ENCODE measurements around the gene EXOC2. TPM values are rescaled to one million over a fixed set of nuclear protein-coding genes. Genes with fewer than 3 reads are reported as not detected.

Gene EXOC2
- polyA plus RNA-seq, 1 donor (not counting 4 experiments of a cell fraction or from before 2014, with no cell fraction given): 28.4 TPM

DNA sequence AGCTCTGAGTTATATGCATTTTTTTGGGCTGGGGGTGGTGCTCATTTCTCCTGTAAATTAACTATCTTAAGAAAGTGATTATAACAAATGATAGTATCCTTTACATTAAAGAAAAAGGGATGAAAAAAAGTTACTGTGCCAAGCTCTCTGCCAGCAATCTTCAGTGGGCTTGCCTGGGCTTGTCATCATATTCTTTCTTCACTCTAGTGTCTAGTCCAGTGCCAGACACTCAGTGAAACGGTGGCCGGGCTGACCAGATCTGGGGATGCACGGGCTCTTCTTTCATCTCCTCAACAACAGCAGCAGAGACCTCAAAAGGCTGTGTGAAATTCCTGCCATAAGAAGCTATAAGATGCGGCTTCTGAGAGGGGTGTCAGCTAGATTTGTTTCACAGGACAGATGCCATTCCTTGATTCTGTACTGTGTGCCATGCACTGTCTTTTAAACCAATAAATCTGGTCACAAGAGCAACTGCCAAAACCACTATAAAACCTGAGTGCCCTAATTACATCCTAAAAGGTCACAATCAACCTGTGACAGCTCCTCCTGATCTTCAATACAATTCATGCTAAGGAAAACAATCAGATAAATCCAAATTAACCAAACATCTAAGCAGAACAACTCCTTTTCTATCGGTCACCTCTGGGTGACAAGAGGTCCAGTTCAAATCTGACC lies 12.1 kb downstream of the EXOC2 start:
- peak; percentile 34 for FAIRE-seq
- Histone ChIP-seq H3K79me2 (ENCODE audit: control insufficient read depth, insufficient read depth, low read length) (peaks cover 79% of the 10 kb centered on the region), H4K20me1 (ENCODE audit: control insufficient read depth, extremely low read depth, insufficient read depth, low read length) (peaks cover 4% of the 10 kb centered on the region), H3K4me3 (ENCODE audit: control insufficient read depth in 2 of 3, extremely low read depth in 1 of 3, insufficient read depth in 2 of 3, low read depth in 1 of 3, low read length in 3 of 3) (peak overlapping the region in 1 of 3 experiments; percentile 12), H3K27me3 (ENCODE audit: control insufficient read depth, extremely low read depth, insufficient read depth, low read length) (no peaks in the 10 kb centered on the region), H3K9me1 (ENCODE audit: control insufficient read depth, extremely low read depth, insufficient read depth, low read length) (peaks cover 3% of the 10 kb centered on the region), H2AFZ (ENCODE audit: control insufficient read depth, low read length) (no peak overlapping the region), H3K9me3 (ENCODE audit: control insufficient read depth, low read depth, low read length) (no peaks in the 10 kb centered on the region), H3K27ac (ENCODE audit: control insufficient read depth, insufficient read depth, low read length) (peak overlapping the region; percentile 37), H3K9ac (ENCODE audit: control insufficient read depth, extremely low read depth, insufficient read depth, low read length) (no peak overlapping the region), H3K4me2 (ENCODE audit: control insufficient read depth, extremely low read depth, insufficient read depth, low read depth, low read length) (peak overlapping the region; percentile 64), H3K36me3 (ENCODE audit: control insufficient read depth in 2 of 2, extremely low read depth in 1 of 2, insufficient read depth in 2 of 2, low read length in 2 of 2) (peaks cover 0 to 4% of the 10 kb centered on the region in 2 experiments), H3K4me1 (ENCODE audit: control insufficient read depth, extremely low read depth, insufficient read depth, low read length) (peaks cover 28% of the 10 kb centered on the region)
- TF ChIP-seq, protein P1, sequence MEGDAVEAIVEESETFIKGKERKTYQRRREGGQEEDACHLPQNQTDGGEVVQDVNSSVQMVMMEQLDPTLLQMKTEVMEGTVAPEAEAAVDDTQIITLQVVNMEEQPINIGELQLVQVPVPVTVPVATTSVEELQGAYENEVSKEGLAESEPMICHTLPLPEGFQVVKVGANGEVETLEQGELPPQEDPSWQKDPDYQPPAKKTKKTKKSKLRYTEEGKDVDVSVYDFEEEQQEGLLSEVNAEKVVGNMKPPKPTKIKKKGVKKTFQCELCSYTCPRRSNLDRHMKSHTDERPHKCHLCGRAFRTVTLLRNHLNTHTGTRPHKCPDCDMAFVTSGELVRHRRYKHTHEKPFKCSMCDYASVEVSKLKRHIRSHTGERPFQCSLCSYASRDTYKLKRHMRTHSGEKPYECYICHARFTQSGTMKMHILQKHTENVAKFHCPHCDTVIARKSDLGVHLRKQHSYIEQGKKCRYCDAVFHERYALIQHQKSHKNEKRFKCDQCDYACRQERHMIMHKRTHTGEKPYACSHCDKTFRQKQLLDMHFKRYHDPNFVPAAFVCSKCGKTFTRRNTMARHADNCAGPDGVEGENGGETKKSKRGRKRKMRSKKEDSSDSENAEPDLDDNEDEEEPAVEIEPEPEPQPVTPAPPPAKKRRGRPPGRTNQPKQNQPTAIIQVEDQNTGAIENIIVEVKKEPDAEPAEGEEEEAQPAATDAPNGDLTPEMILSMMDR (optimal IDR thresholded peaks at IDR 0.05 in 1 of 3, IDR thresholded peaks at IDR 0.05 in 1 of 3, conservative IDR thresholded peaks at IDR 0.05 in 1 of 3; ENCODE audit: extremely low read depth in 1 of 3, insufficient read depth in 2 of 3, low read length in 3 of 3): no peak
- no peak for TF ChIP-seq EZH2 (IDR thresholded peaks at IDR 0.05; ENCODE audit: low read length)
- DNase-seq (ENCODE audit: low read depth, low spot score): no peak
- dilution Hi-C loops (cut with MboI; ENCODE audit: extremely low pct_ligation_motif_present, low sequenced_read_pairs): no loop called here

DNA sequence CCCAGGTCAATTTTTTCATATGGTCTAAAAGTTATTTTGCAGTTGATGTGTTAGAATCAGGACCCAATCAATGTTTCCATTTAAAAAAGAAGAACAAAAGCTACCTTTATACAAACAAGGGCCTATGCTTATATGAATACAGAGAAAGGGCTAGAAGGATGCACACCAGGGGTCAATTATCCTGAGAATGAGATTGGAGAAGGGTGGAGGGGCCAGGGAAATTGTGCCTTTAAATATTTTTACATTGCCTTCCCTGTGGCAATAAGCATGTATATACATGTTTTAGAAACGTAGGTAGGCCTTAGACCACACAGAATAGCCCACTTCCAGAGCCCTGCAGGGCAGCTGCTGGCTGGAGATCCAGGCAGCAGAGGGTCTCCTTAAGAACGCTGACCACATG lies 12.7 kb downstream of the EXOC2 start:
- H3K9ac ChIP-seq (ENCODE audit: control insufficient read depth, extremely low read depth, insufficient read depth, low read length): no peak overlapping the region
- H3K36me3 ChIP-seq (ENCODE audit: control insufficient read depth in 2 of 2, extremely low read depth in 1 of 2, insufficient read depth in 2 of 2, low read length in 2 of 2): peaks cover 0 to under 1% of the 10 kb centered on the region in 2 experiments
- TF ChIP-seq, protein P1 (optimal IDR thresholded peaks at IDR 0.05 in 1 of 3, IDR thresholded peaks at IDR 0.05 in 1 of 3, conservative IDR thresholded peaks at IDR 0.05 in 1 of 3; ENCODE audit: extremely low read depth in 1 of 3, insufficient read depth in 2 of 3, low read length in 3 of 3): no peak
- TF ChIP-seq EZH2 (IDR thresholded peaks at IDR 0.05; ENCODE audit: low read length): no peak
- no peaks in the 10 kb centered on the region for H4K20me1 ChIP-seq (ENCODE audit: control insufficient read depth, extremely low read depth, insufficient read depth, low read length)
- H3K27me3 ChIP-seq (ENCODE audit: control insufficient read depth, extremely low read depth, insufficient read depth, low read length): no peaks in the 10 kb centered on the region
- FAIRE-seq: no peak
- H3K9me1 ChIP-seq (ENCODE audit: control insufficient read depth, extremely low read depth, insufficient read depth, low read length): peaks cover 3% of the 10 kb centered on the region
- peaks cover 28% of the 10 kb centered on the region for H3K4me1 ChIP-seq (ENCODE audit: control insufficient read depth, extremely low read depth, insufficient read depth, low read length)
- no peak for DNase-seq (ENCODE audit: low read depth, low spot score)
- H3K9me3 ChIP-seq (ENCODE audit: control insufficient read depth, low read depth, low read length): no peaks in the 10 kb centered on the region
- peaks cover 74% of the 10 kb centered on the region for H3K79me2 ChIP-seq (ENCODE audit: control insufficient read depth, insufficient read depth, low read length)
- H2AFZ ChIP-seq (ENCODE audit: control insufficient read depth, low read length): no peak overlapping the region
- peak overlapping the region; percentile 37 for H3K27ac ChIP-seq (ENCODE audit: control insufficient read depth, insufficient read depth, low read length)
- H3K4me2 ChIP-seq (ENCODE audit: control insufficient read depth, extremely low read depth, insufficient read depth, low read depth, low read length): peak overlapping the region; percentile 64
- H3K4me3 ChIP-seq (ENCODE audit: control insufficient read depth in 2 of 3, extremely low read depth in 1 of 3, insufficient read depth in 2 of 3, low read depth in 1 of 3, low read length in 3 of 3): peak overlapping the region in 1 of 3 experiments; percentile 12
- dilution Hi-C loops (cut with MboI; ENCODE audit: extremely low pct_ligation_motif_present, low sequenced_read_pairs): no loop called here

All from keratinocyte (primary cell).